Aorta (tissue), 5 donors: ENCODE measurements around the gene NUSAP1. TPM values are rescaled to one million over a fixed set of nuclear protein-coding genes. Genes with fewer than 3 reads are reported as not detected.

ENCODE experiments used
- ATAC-seq: fragments of 200-7000 bp; cut with Tn5 transposase; one replicate; pipeline ENCODE4 v1.9.1; 2022; ENCODE audit warnings: moderate library complexity; ENCODE audit not compliant: low FRiP score
- DNase-seq, 2 donors: peaks; one replicate each; pipeline ENCODE4 v3.0.0-alpha.2; 2020
- H3K27ac ChIP-seq, 2 donors: one replicate each; pipeline ENCODE4 v1.5.1; 2013; ENCODE audit warnings: low read length in 2 of 2, mild to moderate bottlenecking in 2 of 2, moderate library complexity in 2 of 2, control low read depth in 1 of 2, inconsistent platforms in 1 of 2, low read depth in 1 of 2
- H3K27me3 ChIP-seq, 2 donors: one replicate each; pipeline ENCODE4 v1.6.1; 2013; ENCODE audit warnings: control low read depth in 1 of 2, low read length in 1 of 2, mild to moderate bottlenecking in 1 of 2, moderate library complexity in 1 of 2; ENCODE audit not compliant: insufficient read depth in 2 of 2, control insufficient read depth in 1 of 2
- H3K36me3 ChIP-seq, 2 donors: one replicate each; pipeline ENCODE4 v1.6.1; 2013; ENCODE audit warnings: control low read depth in 1 of 2, low read length in 1 of 2, mild to moderate bottlenecking in 1 of 2; ENCODE audit not compliant: insufficient read depth in 2 of 2, control insufficient read depth in 1 of 2
- H3K4me1 ChIP-seq, 2 donors: one replicate each; pipeline ENCODE4 v1.6.1; 2013; ENCODE audit warnings: low read length in 2 of 2, control low read depth in 1 of 2, mild to moderate bottlenecking in 1 of 2, moderate library complexity in 1 of 2; ENCODE audit not compliant: insufficient read depth in 2 of 2, control insufficient read depth in 1 of 2
- H3K4me3 ChIP-seq, 2 donors: one replicate each; pipeline ENCODE4 v1.5.1; 2013; ENCODE audit warnings: low read length in 2 of 2, control low read depth in 1 of 2, mild to moderate bottlenecking in 1 of 2
- H3K9me3 ChIP-seq: one replicate; pipeline ENCODE4 v1.6.1; 2013; ENCODE audit warnings: mild to moderate bottlenecking, low read length; ENCODE audit not compliant: control insufficient read depth
- WGBS, 2 donors: extraction: QIAGEN DNeasy Blood & Tissue Kit; methylation state at CpG; one replicate each; pipeline ENCODE4 v1.1.7; 2013; 5-methylcytosine and 5-hydroxymethylcytosine counted together
- intact Hi-C, 2 donors: fragments of 100-400 bp; cut with DNase I; formaldehyde crosslinking; loops; one replicate each; pipeline versions ENCODE4 v1.14.2 to v1.15.0; 2022
- polyA plus RNA-seq, 2 donors: library from polyadenylated mRNA; stranded (reverse); fragments of 200-250 nt; gene quantifications; one replicate each; pipeline ENCODE4 v1.2.3, GENCODE V29; 2013
- total RNA-seq, 2 donors: library from RNA; stranded (reverse); fragmentation: NEBNext Ultra II Directional; extraction: Animal tissue kit (Norgen Biotek cat#: 25700); gene quantifications; one replicate each; pipeline ENCODE4 v1.2.1, GENCODE V29; 2021
- donor health status: healthy with polysubstance abuse.
- donor health status: Bipolar disorder and iron deficiency.
- donor health status: DM: no; HTN: no; CAD: no.
- donor health status: DM: no; HTN: no; CAD: no.
- donor health status: DM: yes; HTN: yes; CAD: no.

Gene NUSAP1
- total and polyA plus RNA-seq, 4 donors = 0.90 to 9.0 (median 4.8) TPM

- no peak overlapping the region for H3K27ac ChIP-seq
- DNase-seq (no peak), ATAC-seq (no peak)
- intact Hi-C loops = no loop called here
- H3K4me3 ChIP-seq = no peak overlapping the region
- H3K36me3 ChIP-seq = peaks cover 0 to 2% of the 10 kb centered on the region in 2 donors
- no peaks in the 10 kb centered on the region for H3K9me3 ChIP-seq
- 93 to 96% methylated on average over 2 of the region's 2 CpGs for WGBS, 2 donors
- no peaks in the 10 kb centered on the region for H3K4me1 ChIP-seq
- no peaks in the 10 kb centered on the region for H3K27me3 ChIP-seq
Measured at GRCh38 chr15:41392659-41393058, 60.0 kb downstream of the NUSAP1 start.

GRCh38 chr15:41394924-41395323 lies 62.2 kb downstream of the NUSAP1 start:
- Histone ChIP-seq H3K9me3 (no peaks in the 10 kb centered on the region), H3K27me3 (no peaks in the 10 kb centered on the region), H3K36me3 (peaks cover 0 to 2% of the 10 kb centered on the region in 2 donors), H3K4me3 (no peak overlapping the region), H3K4me1 (no peaks in the 10 kb centered on the region), H3K27ac (no peak overlapping the region)
- DNase-seq (no peak), ATAC-seq (no peak)
- intact Hi-C loops = no loop called here
- 95 to 97% methylated on average over 4 of the region's 4 CpGs for WGBS, 2 donors

GRCh38 chr15:41396111-41396510 lies 63.4 kb downstream of the NUSAP1 start:
- intact Hi-C loops = no loop called here
- Histone ChIP-seq H3K36me3 (peaks cover 0 to 2% of the 10 kb centered on the region in 2 donors), H3K27ac (no peak overlapping the region), H3K27me3 (no peaks in the 10 kb centered on the region), H3K4me3 (no peak overlapping the region), H3K9me3 (no peaks in the 10 kb centered on the region), H3K4me1 (no peaks in the 10 kb centered on the region)
- ATAC-seq (no peak), DNase-seq (no peak)
- 90 to 93% methylated on average over 3 of the region's 3 CpGs for WGBS, 2 donors

- peak overlapping the region in 1 of 2 donors; percentile 65 for H3K27ac ChIP-seq
- ATAC-seq (no peak), DNase-seq (no peak)
- WGBS, 2 donors = 9 to 10% methylated on average over 9 of the region's 9 CpGs
- no peaks in the 10 kb centered on the region for H3K36me3 ChIP-seq
- no peaks in the 10 kb centered on the region for H3K27me3 ChIP-seq
- peak overlapping the region; percentile 73 to 97 for H3K4me3 ChIP-seq
- intact Hi-C loops = no loop called here
- H3K4me1 ChIP-seq = no peaks in the 10 kb centered on the region
- no peaks in the 10 kb centered on the region for H3K9me3 ChIP-seq
Measured at GRCh38 chr15:41401904-41402267, 69.2 kb downstream of the NUSAP1 start.

GRCh38 chr15:41407341-41407740 lies 74.7 kb downstream of the NUSAP1 start:
- intact Hi-C loops = no loop called here
- 86 to 89% methylated on average over 5 of the region's 5 CpGs for WGBS, 2 donors

GRCh38 chr15:41408234-41408641 lies 75.6 kb downstream of the NUSAP1 start:
- no peaks in the 10 kb centered on the region for H3K36me3 ChIP-seq
- 46 to 48% methylated on average over 2 of the region's 2 CpGs for WGBS, 2 donors
- no peak overlapping the region for H3K4me3 ChIP-seq
- intact Hi-C loops = no loop called here
- ATAC-seq = no peak
- no peaks in the 10 kb centered on the region for H3K9me3 ChIP-seq
- H3K27ac ChIP-seq = no peak overlapping the region
- no peaks in the 10 kb centered on the region for H3K27me3 ChIP-seq
- no peaks in the 10 kb centered on the region for H3K4me1 ChIP-seq
- DNase-seq = no peak

More at GRCh38 chr15:41407341-41407740, 74.7 kb downstream of the NUSAP1 start:
- Histone ChIP-seq H3K27ac (no peak overlapping the region), H3K36me3 (no peaks in the 10 kb centered on the region), H3K4me1 (no peaks in the 10 kb centered on the region), H3K9me3 (no peaks in the 10 kb centered on the region), H3K27me3 (no peaks in the 10 kb centered on the region), H3K4me3 (no peak overlapping the region)
- DNase-seq (no peak), ATAC-seq (no peak)

- DNase-seq (no peak), ATAC-seq (no peak)
- no peaks in the 10 kb centered on the region for H3K27me3 ChIP-seq
- WGBS, 2 donors = 69 to 72% methylated on average over 2 of the region's 2 CpGs
- no peaks in the 10 kb centered on the region for H3K36me3 ChIP-seq
- H3K4me1 ChIP-seq = no peaks in the 10 kb centered on the region
- H3K27ac ChIP-seq = no peak overlapping the region
- H3K9me3 ChIP-seq = no peaks in the 10 kb centered on the region
- no peak overlapping the region for H3K4me3 ChIP-seq
- intact Hi-C loops = no loop called here
Measured at GRCh38 chr15:41411031-41411430, 78.3 kb downstream of the NUSAP1 start.

GRCh38 chr15:41411441-41411840 lies 78.8 kb downstream of the NUSAP1 start:
- ATAC-seq (no peak), DNase-seq (no peak)
- Histone ChIP-seq H3K4me3 (no peak overlapping the region), H3K27me3 (no peaks in the 10 kb centered on the region), H3K36me3 (no peaks in the 10 kb centered on the region), H3K9me3 (no peaks in the 10 kb centered on the region), H3K27ac (no peak overlapping the region), H3K4me1 (no peaks in the 10 kb centered on the region)
- intact Hi-C loops = no loop called here
- WGBS, 2 donors = 43 to 57% methylated on average over 3 of the region's 3 CpGs

- no peak for DNase-seq
- peak overlapping the region; percentile 46 to 57 for H3K4me3 ChIP-seq
- intact Hi-C loops = loop anchor here in 1 of 2 donors (5.0 kb wide), 1 partner anchor 76 kb away; the partner anchor contains the start of gene ITPKA
- H3K4me1 ChIP-seq = no peaks in the 10 kb centered on the region
- no peaks in the 10 kb centered on the region for H3K36me3 ChIP-seq
- H3K27ac ChIP-seq = peak overlapping the region in 1 of 2 donors; percentile 66
- no peaks in the 10 kb centered on the region for H3K27me3 ChIP-seq
- ATAC-seq = peak; percentile 20
- 32 to 34% methylated on average over 20 of the region's 20 CpGs for WGBS, 2 donors
- no peaks in the 10 kb centered on the region for H3K9me3 ChIP-seq
Measured at GRCh38 chr15:41416128-41416741, 83.6 kb downstream of the NUSAP1 start.
